ENCODE results near the gene NCEH1. TPM values are rescaled to one million over a fixed set of nuclear protein-coding genes. Genes with fewer than 3 reads are reported as not detected.

The NCEH1 gene
- total and polyA plus RNA-seq, 7 donors: 1.6 to 12.8 (median 3.2) TPM

DNA sequence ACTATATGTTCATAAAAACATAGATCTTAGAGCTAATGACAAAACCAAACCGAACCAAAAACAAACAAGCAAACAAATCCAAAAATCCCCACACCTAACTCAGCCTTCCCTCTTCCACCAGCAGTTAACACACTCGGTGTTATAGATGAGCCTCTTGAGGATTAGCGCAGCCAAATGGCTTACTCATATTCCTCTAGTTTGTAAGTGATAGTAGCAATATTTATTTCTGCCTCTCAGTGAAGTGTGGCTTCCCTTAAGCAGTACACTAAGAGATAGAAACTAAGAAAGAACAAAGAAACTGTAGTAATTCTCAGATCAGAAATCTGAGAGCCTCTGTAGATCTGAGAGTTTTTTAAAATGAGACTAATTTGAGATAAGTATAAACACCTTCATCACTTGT lies 2.4 kb upstream of the NCEH1 start:
- intact Hi-C loops (cut with DNase I): no loop called here
- H3K27me3 ChIP-seq: no peaks in the 10 kb centered on the region
- H3K9me3 ChIP-seq: no peaks in the 10 kb centered on the region
- H3K4me1 ChIP-seq: peaks cover 0 to 21% (median 17%) of the 10 kb centered on the region in 4 donors
- H3K27ac ChIP-seq: no peak overlapping the region
- no peaks in the 10 kb centered on the region for H3K36me3 ChIP-seq
- TF ChIP-seq POLR2AphosphoS5 (IDR thresholded peaks at IDR 0.05) (no peak), EP300 (IDR thresholded peaks at IDR 0.05) (no peak), POLR2A (IDR thresholded peaks at IDR 0.05) (no peak)
- TF ChIP-seq, protein P1, sequence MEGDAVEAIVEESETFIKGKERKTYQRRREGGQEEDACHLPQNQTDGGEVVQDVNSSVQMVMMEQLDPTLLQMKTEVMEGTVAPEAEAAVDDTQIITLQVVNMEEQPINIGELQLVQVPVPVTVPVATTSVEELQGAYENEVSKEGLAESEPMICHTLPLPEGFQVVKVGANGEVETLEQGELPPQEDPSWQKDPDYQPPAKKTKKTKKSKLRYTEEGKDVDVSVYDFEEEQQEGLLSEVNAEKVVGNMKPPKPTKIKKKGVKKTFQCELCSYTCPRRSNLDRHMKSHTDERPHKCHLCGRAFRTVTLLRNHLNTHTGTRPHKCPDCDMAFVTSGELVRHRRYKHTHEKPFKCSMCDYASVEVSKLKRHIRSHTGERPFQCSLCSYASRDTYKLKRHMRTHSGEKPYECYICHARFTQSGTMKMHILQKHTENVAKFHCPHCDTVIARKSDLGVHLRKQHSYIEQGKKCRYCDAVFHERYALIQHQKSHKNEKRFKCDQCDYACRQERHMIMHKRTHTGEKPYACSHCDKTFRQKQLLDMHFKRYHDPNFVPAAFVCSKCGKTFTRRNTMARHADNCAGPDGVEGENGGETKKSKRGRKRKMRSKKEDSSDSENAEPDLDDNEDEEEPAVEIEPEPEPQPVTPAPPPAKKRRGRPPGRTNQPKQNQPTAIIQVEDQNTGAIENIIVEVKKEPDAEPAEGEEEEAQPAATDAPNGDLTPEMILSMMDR (IDR thresholded peaks at IDR 0.05): no peak
- DNase-seq: no peak
- no peak overlapping the region for H3K4me3 ChIP-seq
- WGBS, 2 donors: 84 to 86% methylated on average over 3 of the region's 3 CpGs

- H3K27ac ChIP-seq: peak overlapping the region; percentile 88 to 95 (median 90)
- H3K4me1 ChIP-seq: peaks cover 0 to 21% (median 17%) of the 10 kb centered on the region in 4 donors
- WGBS, 2 donors: 4 to 31% methylated on average over 2 of the region's 2 CpGs
- peak overlapping the region; percentile 52 to 89 (median 66) for H3K4me3 ChIP-seq
- intact Hi-C loops (cut with DNase I): loop anchor here (1.0 to 2.0 kb wide), 2 partner anchors 33 to 39 kb away; partner anchors contain the start of gene ECT2
- no peak for TF ChIP-seq EP300 (IDR thresholded peaks at IDR 0.05)
- no peak for TF ChIP-seq POLR2A (IDR thresholded peaks at IDR 0.05)
- TF ChIP-seq, protein P1 (IDR thresholded peaks at IDR 0.05): peak in 1 of 4 experiments; percentile 3
- no peak for TF ChIP-seq POLR2AphosphoS5 (IDR thresholded peaks at IDR 0.05)
- no peaks in the 10 kb centered on the region for H3K27me3 ChIP-seq
- H3K9me3 ChIP-seq: no peaks in the 10 kb centered on the region
- DNase-seq: no peak
- H3K36me3 ChIP-seq: no peaks in the 10 kb centered on the region
Measured at GRCh38 chr3:172711454-172711795, 558 bp upstream of the NCEH1 start.

- Histone ChIP-seq H3K4me1 (peaks cover 0 to 21% (median 17%) of the 10 kb centered on the region in 4 donors), H3K27me3 (no peaks in the 10 kb centered on the region), H3K4me3 (peak overlapping the region; percentile 52 to 89 (median 66)), H3K36me3 (no peaks in the 10 kb centered on the region), H3K27ac (peak overlapping the region; percentile 88 to 95 (median 90)), H3K9me3 (no peaks in the 10 kb centered on the region)
- peak; percentile 83 for DNase-seq
- TF ChIP-seq POLR2AphosphoS5 (IDR thresholded peaks at IDR 0.05): no peak
- no peak for TF ChIP-seq POLR2A (IDR thresholded peaks at IDR 0.05)
- TF ChIP-seq, protein P1 (IDR thresholded peaks at IDR 0.05): no peak
- TF ChIP-seq EP300 (IDR thresholded peaks at IDR 0.05): no peak
- intact Hi-C loops (cut with DNase I): loop anchor here (2.0 kb wide), 1 partner anchor 31 kb away; no protein-coding TSS in a partner anchor
- 1 to 4% methylated on average over 17 of the region's 17 CpGs for WGBS, 2 donors
Measured at GRCh38 chr3:172709774-172710663, 848 bp downstream of the NCEH1 start.

GRCh38 chr3:172708921-172709773 lies 1.7 kb downstream of the NCEH1 start:
- H3K4me1 ChIP-seq: peaks cover 0 to 21% (median 17%) of the 10 kb centered on the region in 4 donors
- no peaks in the 10 kb centered on the region for H3K36me3 ChIP-seq
- DNase-seq: no peak
- peak overlapping the region in 1 of 4 donors; percentile 63 for H3K4me3 ChIP-seq
- intact Hi-C loops (cut with DNase I): no loop called here
- no peaks in the 10 kb centered on the region for H3K9me3 ChIP-seq
- no peak for TF ChIP-seq POLR2AphosphoS5 (IDR thresholded peaks at IDR 0.05)
- TF ChIP-seq EP300 (IDR thresholded peaks at IDR 0.05): no peak
- TF ChIP-seq POLR2A (IDR thresholded peaks at IDR 0.05): no peak
- TF ChIP-seq, protein P1 (IDR thresholded peaks at IDR 0.05): no peak
- 19 to 74% methylated on average over 2 of the region's 2 CpGs for WGBS, 2 donors
- H3K27me3 ChIP-seq: no peaks in the 10 kb centered on the region
- H3K27ac ChIP-seq: peak overlapping the region in 3 of 4 donors; percentile 89 to 95 (median 91)

Measured in sigmoid colon (tissue), 7 donors.